Measurements from ENCODE around the gene LRRC8C. TPM values are rescaled to one million over a fixed set of nuclear protein-coding genes. Genes with fewer than 3 reads are reported as not detected.

LRRC8C gene
- total RNA-seq, 1 donor from 2014 or later = 3.3 TPM

DNA sequence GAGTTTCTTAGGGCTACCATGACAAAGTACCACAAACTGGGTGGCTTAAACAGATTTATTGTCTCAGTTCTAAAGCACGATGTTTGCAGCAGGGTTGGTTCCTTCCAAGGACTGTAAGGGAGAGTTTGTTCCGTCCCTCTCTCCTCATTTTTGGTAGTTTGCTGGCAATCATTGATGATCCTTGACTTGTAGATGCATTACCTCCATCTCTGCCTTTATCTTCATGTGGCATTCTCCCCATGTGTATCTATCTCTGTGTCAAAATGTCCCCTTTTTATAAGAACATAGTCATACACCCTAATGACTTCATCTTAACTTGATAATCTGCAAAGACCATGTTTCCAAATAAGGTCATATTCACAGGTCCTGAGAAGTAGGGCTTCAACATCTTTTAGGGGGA is 90.2 kb downstream of the LRRC8C start:
- TF ChIP-seq, protein P1, sequence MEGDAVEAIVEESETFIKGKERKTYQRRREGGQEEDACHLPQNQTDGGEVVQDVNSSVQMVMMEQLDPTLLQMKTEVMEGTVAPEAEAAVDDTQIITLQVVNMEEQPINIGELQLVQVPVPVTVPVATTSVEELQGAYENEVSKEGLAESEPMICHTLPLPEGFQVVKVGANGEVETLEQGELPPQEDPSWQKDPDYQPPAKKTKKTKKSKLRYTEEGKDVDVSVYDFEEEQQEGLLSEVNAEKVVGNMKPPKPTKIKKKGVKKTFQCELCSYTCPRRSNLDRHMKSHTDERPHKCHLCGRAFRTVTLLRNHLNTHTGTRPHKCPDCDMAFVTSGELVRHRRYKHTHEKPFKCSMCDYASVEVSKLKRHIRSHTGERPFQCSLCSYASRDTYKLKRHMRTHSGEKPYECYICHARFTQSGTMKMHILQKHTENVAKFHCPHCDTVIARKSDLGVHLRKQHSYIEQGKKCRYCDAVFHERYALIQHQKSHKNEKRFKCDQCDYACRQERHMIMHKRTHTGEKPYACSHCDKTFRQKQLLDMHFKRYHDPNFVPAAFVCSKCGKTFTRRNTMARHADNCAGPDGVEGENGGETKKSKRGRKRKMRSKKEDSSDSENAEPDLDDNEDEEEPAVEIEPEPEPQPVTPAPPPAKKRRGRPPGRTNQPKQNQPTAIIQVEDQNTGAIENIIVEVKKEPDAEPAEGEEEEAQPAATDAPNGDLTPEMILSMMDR (IDR thresholded peaks at IDR 0.05; ENCODE audit: unreplicated experiment) = no peak
- no peaks in the 10 kb centered on the region for H3K36me3 Mint-ChIP-seq (ENCODE audit: insufficient read depth)
- no peak overlapping the region for H3K4me3 Mint-ChIP-seq (ENCODE audit: low read depth)
- no peak for DNase-seq (ENCODE audit: low spot score, unreplicated experiment)
- H3K9me3 Mint-ChIP-seq (ENCODE audit: low read depth) = no peaks in the 10 kb centered on the region
- H3K27me3 Mint-ChIP-seq = no peaks in the 10 kb centered on the region
- H3K27ac Mint-ChIP-seq = no peak overlapping the region
- no peaks in the 10 kb centered on the region for H3K4me1 Mint-ChIP-seq (ENCODE audit: low read depth)

DNA sequence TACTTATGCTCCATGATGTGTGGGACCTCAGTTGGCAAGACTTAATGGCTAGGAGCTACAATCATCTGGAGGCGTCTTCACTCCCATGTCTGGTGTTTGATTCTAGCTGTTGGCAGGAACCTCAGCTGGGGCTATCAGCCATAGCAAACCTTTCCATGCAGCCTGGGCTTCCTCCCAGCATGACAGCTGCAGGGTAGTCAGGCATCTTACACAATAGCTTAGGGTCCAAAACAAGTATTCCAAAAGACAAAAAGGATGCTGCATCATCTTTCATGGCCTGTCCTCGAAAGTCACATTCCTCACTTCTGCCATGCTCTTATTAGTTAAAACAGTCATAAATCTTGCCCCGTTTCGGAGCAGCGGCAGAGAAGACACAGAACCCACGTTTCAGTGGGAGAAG is 90.9 kb downstream of the LRRC8C start:
- H3K27me3 Mint-ChIP-seq = no peaks in the 10 kb centered on the region
- no peaks in the 10 kb centered on the region for H3K9me3 Mint-ChIP-seq (ENCODE audit: low read depth)
- TF ChIP-seq, protein P1 (IDR thresholded peaks at IDR 0.05; ENCODE audit: unreplicated experiment) = no peak
- no peak overlapping the region for H3K27ac Mint-ChIP-seq
- no peaks in the 10 kb centered on the region for H3K4me1 Mint-ChIP-seq (ENCODE audit: low read depth)
- H3K36me3 Mint-ChIP-seq (ENCODE audit: insufficient read depth) = no peaks in the 10 kb centered on the region
- DNase-seq (ENCODE audit: low spot score, unreplicated experiment) = no peak
- H3K4me3 Mint-ChIP-seq (ENCODE audit: low read depth) = no peak overlapping the region

DNA sequence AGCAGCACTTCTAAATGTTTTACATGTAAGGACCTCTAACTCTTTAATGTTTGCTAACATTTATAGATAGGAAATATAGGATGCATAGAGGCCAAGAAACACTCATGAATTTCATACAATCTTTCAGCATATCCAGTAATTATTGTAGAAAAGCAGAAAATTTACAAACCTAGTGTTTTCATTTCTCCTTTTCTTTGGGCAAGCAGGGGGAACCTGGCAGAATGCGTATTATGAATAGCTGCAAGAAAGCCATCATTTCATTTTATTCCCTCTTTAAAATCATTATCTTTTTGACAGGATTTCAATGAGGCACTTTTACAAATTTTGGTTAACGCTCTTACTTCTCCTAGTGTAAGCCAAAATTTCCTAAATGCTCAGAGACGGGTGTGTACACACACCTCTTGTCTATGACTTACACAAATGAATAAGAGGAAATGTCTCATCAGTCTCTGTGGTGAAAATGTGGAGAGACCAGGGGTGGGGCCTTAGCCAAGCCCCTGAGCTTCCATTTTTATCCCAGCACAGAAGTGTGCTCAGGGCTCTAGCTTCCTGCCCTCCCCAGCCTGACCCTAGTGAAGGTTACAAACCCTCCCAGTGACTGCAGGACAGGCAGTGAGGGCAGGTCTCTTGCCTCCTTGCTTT is 91.6 kb downstream of the LRRC8C start:
- no peak overlapping the region for H3K27ac Mint-ChIP-seq
- H3K4me3 Mint-ChIP-seq (ENCODE audit: low read depth) = no peak overlapping the region
- H3K36me3 Mint-ChIP-seq (ENCODE audit: insufficient read depth) = no peaks in the 10 kb centered on the region
- H3K27me3 Mint-ChIP-seq = no peaks in the 10 kb centered on the region
- no peak for DNase-seq (ENCODE audit: low spot score, unreplicated experiment)
- no peaks in the 10 kb centered on the region for H3K4me1 Mint-ChIP-seq (ENCODE audit: low read depth)
- TF ChIP-seq, protein P1 (IDR thresholded peaks at IDR 0.05; ENCODE audit: unreplicated experiment) = no peak
- no peaks in the 10 kb centered on the region for H3K9me3 Mint-ChIP-seq (ENCODE audit: low read depth)

DNA sequence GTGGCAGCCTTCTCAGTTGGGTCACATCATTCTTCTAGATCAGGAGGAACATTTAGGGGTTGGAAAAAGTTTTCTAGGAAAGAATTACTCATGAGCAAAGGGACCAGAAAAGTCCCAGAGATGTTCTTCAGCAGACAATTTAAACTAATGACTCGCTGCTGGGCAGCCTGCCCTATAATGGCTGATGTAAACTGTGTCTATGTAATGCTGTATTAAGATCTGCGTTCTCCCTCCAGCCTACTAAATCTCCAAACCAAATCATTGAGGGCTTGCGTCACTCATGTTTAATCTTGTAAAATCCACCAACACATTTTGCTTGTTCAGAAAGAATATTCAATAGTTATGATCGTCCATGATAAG is 92.1 kb downstream of the LRRC8C start:
- no peak overlapping the region for H3K27ac Mint-ChIP-seq
- no peaks in the 10 kb centered on the region for H3K9me3 Mint-ChIP-seq (ENCODE audit: low read depth)
- no peaks in the 10 kb centered on the region for H3K4me1 Mint-ChIP-seq (ENCODE audit: low read depth)
- no peaks in the 10 kb centered on the region for H3K36me3 Mint-ChIP-seq (ENCODE audit: insufficient read depth)
- H3K4me3 Mint-ChIP-seq (ENCODE audit: low read depth) = no peak overlapping the region
- H3K27me3 Mint-ChIP-seq = no peaks in the 10 kb centered on the region
- no peak for DNase-seq (ENCODE audit: low spot score, unreplicated experiment)
- TF ChIP-seq, protein P1 (IDR thresholded peaks at IDR 0.05; ENCODE audit: unreplicated experiment) = no peak

DNA sequence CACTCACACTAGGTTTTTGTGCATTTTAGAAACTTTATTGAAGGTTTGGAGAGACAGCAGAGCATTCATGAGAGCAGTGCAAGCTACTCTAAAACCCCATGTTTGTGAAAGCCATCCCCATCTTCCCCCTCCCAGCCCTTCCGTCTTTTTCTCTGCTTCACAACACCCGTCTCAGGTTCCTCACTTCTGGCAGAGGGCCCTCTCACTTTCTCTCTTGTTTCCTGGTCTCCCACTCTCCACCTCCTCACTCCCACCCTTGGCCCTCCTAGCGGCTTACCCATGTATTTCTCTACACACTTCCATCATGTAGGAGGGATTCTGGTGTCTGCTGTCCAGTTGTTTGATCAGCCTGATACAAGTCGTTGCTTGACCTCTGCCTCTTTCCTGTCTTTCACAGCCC is 92.7 kb downstream of the LRRC8C start:
- Mint-ChIP-seq H3K36me3 (ENCODE audit: insufficient read depth) (no peaks in the 10 kb centered on the region), H3K27ac (no peak overlapping the region)
- TF ChIP-seq, protein P1 (IDR thresholded peaks at IDR 0.05; ENCODE audit: unreplicated experiment) = no peak

More for the DNA sequence above, 92.7 kb downstream of the LRRC8C start:
- Mint-ChIP-seq H3K4me3 (ENCODE audit: low read depth) (no peak overlapping the region), H3K4me1 (ENCODE audit: low read depth) (no peaks in the 10 kb centered on the region), H3K27me3 (no peaks in the 10 kb centered on the region), H3K9me3 (ENCODE audit: low read depth) (no peaks in the 10 kb centered on the region)
- no peak for DNase-seq (ENCODE audit: low spot score, unreplicated experiment)

Data from progenitor cell of endocrine pancreas (in vitro differentiated cells).